Stimulated activated naive CD8-positive, alpha-beta T cell treated with anti-CD3 and anti-CD28 coated beads, Interleukin-15, amount 100 ng/mL, for 72 hours (primary cell): ENCODE data around the gene TRIM17.

Source experiments
- ATAC-seq: fragments of 150-1000 bp; cut with Tn5 transposase; 2 replicates; pipeline ENCODE4 v1.10.0; 2021; ENCODE audit warnings: mild to moderate bottlenecking, moderate library complexity
- DNase-seq, 2 donors: peaks; one replicate each; pipeline ENCODE4 v3.0.0; 2021 to 2022
- H3K27ac Mint-ChIP-seq, 2 donors: one replicate each; pipeline ENCODE4 v1.8.0; 2022; ENCODE audit warnings: mild to moderate bottlenecking in 2 of 2, mixed read lengths in 2 of 2, moderate library complexity in 2 of 2
- H3K27me3 Mint-ChIP-seq: one replicate; pipeline ENCODE4 v1.8.0; 2022; ENCODE audit warnings: mixed read lengths
- H3K4me1 Mint-ChIP-seq: one replicate; pipeline ENCODE4 v1.8.0; 2022; ENCODE audit warnings: mild to moderate bottlenecking, mixed read lengths
- H3K4me3 Mint-ChIP-seq, 2 donors: one replicate each; pipeline ENCODE4 v1.8.0; 2022; ENCODE audit warnings: mild to moderate bottlenecking in 2 of 2, mixed read lengths in 2 of 2, moderate library complexity in 1 of 2
- H3K9me3 Mint-ChIP-seq, 2 donors: one replicate each; pipeline ENCODE4 v1.8.0; 2022; ENCODE audit warnings: mixed read lengths in 2 of 2

The TRIM17 gene

GRCh38 chr1:228385232-228385631, 31.4 kb downstream of the TRIM17 start:
- no peak for ATAC-seq
- Mint-ChIP-seq H3K27me3 (peaks cover 21% of the 10 kb centered on the region), H3K4me3 (no peak overlapping the region), H3K9me3 (no peaks in the 10 kb centered on the region), H3K4me1 (no peaks in the 10 kb centered on the region), H3K27ac (peak overlapping the region in 1 of 2 donors; percentile 66)
- no peak for DNase-seq

GRCh38 chr1:228383773-228384172, 32.9 kb downstream of the TRIM17 start:
- peaks cover 6% of the 10 kb centered on the region for H3K4me1 Mint-ChIP-seq
- no peak overlapping the region for H3K27ac Mint-ChIP-seq
- ATAC-seq, result no peak
- no peaks in the 10 kb centered on the region for H3K9me3 Mint-ChIP-seq
- H3K27me3 Mint-ChIP-seq, result peaks cover 36% of the 10 kb centered on the region
- DNase-seq, result no peak
- H3K4me3 Mint-ChIP-seq, result no peak overlapping the region

GRCh38 chr1:228381356-228381755, 35.3 kb downstream of the TRIM17 start:
- no peak for ATAC-seq
- Mint-ChIP-seq H3K4me3 (no peak overlapping the region), H3K27ac (no peak overlapping the region), H3K9me3 (no peaks in the 10 kb centered on the region), H3K27me3 (peaks cover 39% of the 10 kb centered on the region), H3K4me1 (peaks cover 10% of the 10 kb centered on the region)
- DNase-seq, result no peak

- ATAC-seq (no peak), DNase-seq (no peak)
- H3K4me1 Mint-ChIP-seq, result peaks cover 10% of the 10 kb centered on the region
- H3K27ac Mint-ChIP-seq, result no peak overlapping the region
- no peaks in the 10 kb centered on the region for H3K9me3 Mint-ChIP-seq
- H3K4me3 Mint-ChIP-seq, result peak overlapping the region; percentile 14 to 53
- peaks cover 39% of the 10 kb centered on the region for H3K27me3 Mint-ChIP-seq
Measured at GRCh38 chr1:228379666-228380065, 37.0 kb downstream of the TRIM17 start.

GRCh38 chr1:228378873-228379460, 37.7 kb downstream of the TRIM17 start:
- Mint-ChIP-seq H3K4me3 (peak overlapping the region; percentile 89 to 94), H3K27ac (no peak overlapping the region), H3K27me3 (peaks cover 39% of the 10 kb centered on the region), H3K4me1 (peaks cover 10% of the 10 kb centered on the region), H3K9me3 (no peaks in the 10 kb centered on the region)
- DNase-seq (no peak), ATAC-seq (no peak)

- H3K4me1 Mint-ChIP-seq, result peaks cover 10% of the 10 kb centered on the region
- H3K9me3 Mint-ChIP-seq, result no peaks in the 10 kb centered on the region
- H3K27ac Mint-ChIP-seq, result no peak overlapping the region
- peaks cover 37% of the 10 kb centered on the region for H3K27me3 Mint-ChIP-seq
- DNase-seq (peak; percentile 77 to 82), ATAC-seq (peak; percentile 79)
- peak overlapping the region; percentile 89 to 94 for H3K4me3 Mint-ChIP-seq
Measured at GRCh38 chr1:228378090-228378872, 38.4 kb downstream of the TRIM17 start.

GRCh38 chr1:228377664-228378089, 39.0 kb downstream of the TRIM17 start:
- peak overlapping the region; percentile 29 to 64 for H3K4me3 Mint-ChIP-seq

GRCh38 chr1:228376651-228377631, 39.7 kb downstream of the TRIM17 start:
- DNase-seq (no peak), ATAC-seq (no peak)
- H3K27me3 Mint-ChIP-seq, result peaks cover 30% of the 10 kb centered on the region
- peaks cover 10% of the 10 kb centered on the region for H3K4me1 Mint-ChIP-seq
- H3K9me3 Mint-ChIP-seq, result no peaks in the 10 kb centered on the region
- no peak overlapping the region for H3K27ac Mint-ChIP-seq
- no peak overlapping the region for H3K4me3 Mint-ChIP-seq

More at GRCh38 chr1:228377664-228378089, 39.0 kb downstream of the TRIM17 start:
- ATAC-seq, result no peak
- Mint-ChIP-seq H3K4me1 (peaks cover 10% of the 10 kb centered on the region), H3K9me3 (no peaks in the 10 kb centered on the region), H3K27me3 (peaks cover 31% of the 10 kb centered on the region), H3K27ac (no peak overlapping the region)
- no peak for DNase-seq

- Mint-ChIP-seq H3K4me1 (peaks cover 10% of the 10 kb centered on the region), H3K4me3 (peak overlapping the region in 1 of 2 donors; percentile 3), H3K9me3 (no peaks in the 10 kb centered on the region), H3K27me3 (peaks cover 28% of the 10 kb centered on the region), H3K27ac (no peak overlapping the region)
- DNase-seq (no peak), ATAC-seq (no peak)
Measured at GRCh38 chr1:228376262-228376628, 40.4 kb downstream of the TRIM17 start.

- Mint-ChIP-seq H3K9me3 (no peaks in the 10 kb centered on the region), H3K27ac (no peak overlapping the region), H3K27me3 (peaks cover 23% of the 10 kb centered on the region), H3K4me3 (no peak overlapping the region), H3K4me1 (peaks cover 10% of the 10 kb centered on the region)
- ATAC-seq (no peak), DNase-seq (no peak)
Measured at GRCh38 chr1:228375578-228376261, 40.9 kb downstream of the TRIM17 start.

- no peak overlapping the region for H3K4me3 Mint-ChIP-seq
- H3K27me3 Mint-ChIP-seq, result peaks cover 15% of the 10 kb centered on the region
- ATAC-seq (no peak), DNase-seq (no peak)
- H3K27ac Mint-ChIP-seq, result no peak overlapping the region
- peaks cover 10% of the 10 kb centered on the region for H3K4me1 Mint-ChIP-seq
- no peaks in the 10 kb centered on the region for H3K9me3 Mint-ChIP-seq
Measured at GRCh38 chr1:228374711-228375577, 41.7 kb downstream of the TRIM17 start.

GRCh38 chr1:228373681-228374571, 42.7 kb downstream of the TRIM17 start:
- Mint-ChIP-seq H3K27ac (no peak overlapping the region), H3K4me3 (no peak overlapping the region), H3K4me1 (peaks cover 6% of the 10 kb centered on the region), H3K27me3 (peaks cover 5% of the 10 kb centered on the region), H3K9me3 (no peaks in the 10 kb centered on the region)
- no peak for DNase-seq
- no peak for ATAC-seq

GRCh38 chr1:228373004-228373680, 43.5 kb downstream of the TRIM17 start:
- no peak overlapping the region for H3K4me3 Mint-ChIP-seq
- no peak for DNase-seq

More at GRCh38 chr1:228373004-228373680, 43.5 kb downstream of the TRIM17 start:
- no peak for ATAC-seq
- Mint-ChIP-seq H3K27me3 (no peaks in the 10 kb centered on the region), H3K9me3 (no peaks in the 10 kb centered on the region), H3K4me1 (no peaks in the 10 kb centered on the region), H3K27ac (no peak overlapping the region)
